ENCODE measurements around the gene ZFP1.

Gene ZFP1

GRCh38 chr16:75152635-75153034 is 4.3 kb downstream of the ZFP1 start:
- no peak for DNase-seq (ENCODE audit: low read depth, low spot score)

- DNase-seq (ENCODE audit: low read depth, low spot score), result no peak
These were observed 12.1 kb downstream of the ZFP1 start for GRCh38 chr16:75160386-75160785.

GRCh38 chr16:75169899-75170405 is 21.6 kb downstream of the ZFP1 start:
- no peak for DNase-seq (ENCODE audit: low read depth, low spot score)

GRCh38 chr16:75172578-75172977 is 24.3 kb downstream of the ZFP1 start:
- DNase-seq (ENCODE audit: low read depth, low spot score), result no peak

DNA sequence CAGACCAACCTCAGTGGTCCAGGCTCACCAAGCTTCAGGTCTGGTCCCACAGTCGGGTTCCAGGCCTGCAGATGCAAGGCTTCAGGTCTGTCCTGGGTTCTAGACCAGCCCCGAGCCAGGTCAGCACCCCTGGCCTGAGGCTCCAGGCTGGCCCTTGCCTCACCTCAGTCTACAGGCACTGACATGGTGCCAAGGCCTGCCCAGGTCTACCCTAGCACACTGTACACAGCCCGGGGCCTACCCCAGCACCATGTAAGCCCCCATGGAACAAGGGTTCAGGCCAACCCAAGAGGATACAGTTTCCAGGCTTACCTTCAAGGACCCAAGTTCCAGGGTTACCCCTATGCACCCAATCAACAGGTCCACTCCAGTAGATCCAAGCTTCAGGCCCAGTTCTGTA is 26.8 kb downstream of the ZFP1 start:
- no peak for DNase-seq (ENCODE audit: low read depth, low spot score)

DNA sequence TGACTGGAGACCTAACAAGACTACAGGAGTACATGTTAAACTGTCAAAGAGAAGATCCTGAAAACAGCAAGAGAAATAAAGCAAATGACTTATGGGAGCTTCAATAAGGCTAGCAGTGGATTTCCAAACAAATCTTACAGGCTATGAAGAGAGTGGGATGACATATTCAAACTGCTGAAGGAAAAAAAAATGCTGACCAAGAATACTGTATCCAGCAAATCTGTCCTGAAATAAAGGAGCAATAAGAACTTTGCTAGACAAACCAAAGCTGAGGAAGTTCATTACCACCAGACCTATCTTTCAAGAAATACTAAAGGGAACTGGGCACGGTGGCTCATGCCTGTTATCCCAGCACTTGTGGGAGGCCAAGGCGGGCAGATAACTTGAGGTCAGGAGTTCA is 28.6 kb downstream of the ZFP1 start:
- DNase-seq (ENCODE audit: low read depth, low spot score), result no peak

GRCh38 chr16:75179208-75179607 is 30.9 kb downstream of the ZFP1 start:
- no peak for DNase-seq (ENCODE audit: low read depth, low spot score)

- DNase-seq (ENCODE audit: low read depth, low spot score), result no peak
These were observed 33.3 kb downstream of the ZFP1 start for GRCh38 chr16:75181630-75182029.

- DNase-seq (ENCODE audit: low read depth, low spot score), result peak; percentile 71
These were observed 40.6 kb downstream of the ZFP1 start for GRCh38 chr16:75188832-75189477.

DNA sequence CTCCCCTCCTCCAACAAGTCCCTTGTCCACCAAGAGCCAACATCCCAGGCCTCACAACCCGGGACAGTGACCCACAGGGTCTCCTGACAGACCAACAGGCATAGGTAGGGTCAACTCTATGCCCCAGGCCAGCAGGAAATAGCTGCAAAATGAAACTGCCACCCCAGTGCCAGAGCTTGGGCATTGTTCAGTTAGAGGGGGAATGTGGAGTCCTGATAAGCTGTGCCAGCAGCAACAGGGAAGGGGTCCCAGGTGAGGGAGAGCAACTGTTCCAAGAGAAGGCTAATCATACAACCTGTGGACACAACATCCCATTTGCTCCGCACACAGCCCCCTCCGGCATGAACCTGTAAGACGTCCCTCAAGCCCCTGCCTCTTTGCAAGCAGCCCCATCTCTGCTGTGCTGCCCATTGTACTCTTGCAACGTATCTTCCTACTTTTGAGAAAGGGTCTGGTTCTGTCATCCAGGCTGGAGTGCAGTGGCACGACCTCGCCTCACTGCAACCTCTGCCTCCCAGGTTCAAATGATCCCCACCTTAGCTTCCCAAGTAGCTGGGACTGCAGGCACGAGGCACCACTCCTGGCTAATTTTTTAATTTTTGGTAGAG is 41.4 kb downstream of the ZFP1 start:
- DNase-seq (ENCODE audit: low read depth, low spot score), result no peak

GRCh38 chr16:75192606-75193264 is 44.4 kb downstream of the ZFP1 start:
- no peak for DNase-seq (ENCODE audit: low read depth, low spot score)

- DNase-seq (ENCODE audit: low read depth, low spot score), result no peak
These were observed 44.9 kb downstream of the ZFP1 start for GRCh38 chr16:75193265-75193650.

DNA sequence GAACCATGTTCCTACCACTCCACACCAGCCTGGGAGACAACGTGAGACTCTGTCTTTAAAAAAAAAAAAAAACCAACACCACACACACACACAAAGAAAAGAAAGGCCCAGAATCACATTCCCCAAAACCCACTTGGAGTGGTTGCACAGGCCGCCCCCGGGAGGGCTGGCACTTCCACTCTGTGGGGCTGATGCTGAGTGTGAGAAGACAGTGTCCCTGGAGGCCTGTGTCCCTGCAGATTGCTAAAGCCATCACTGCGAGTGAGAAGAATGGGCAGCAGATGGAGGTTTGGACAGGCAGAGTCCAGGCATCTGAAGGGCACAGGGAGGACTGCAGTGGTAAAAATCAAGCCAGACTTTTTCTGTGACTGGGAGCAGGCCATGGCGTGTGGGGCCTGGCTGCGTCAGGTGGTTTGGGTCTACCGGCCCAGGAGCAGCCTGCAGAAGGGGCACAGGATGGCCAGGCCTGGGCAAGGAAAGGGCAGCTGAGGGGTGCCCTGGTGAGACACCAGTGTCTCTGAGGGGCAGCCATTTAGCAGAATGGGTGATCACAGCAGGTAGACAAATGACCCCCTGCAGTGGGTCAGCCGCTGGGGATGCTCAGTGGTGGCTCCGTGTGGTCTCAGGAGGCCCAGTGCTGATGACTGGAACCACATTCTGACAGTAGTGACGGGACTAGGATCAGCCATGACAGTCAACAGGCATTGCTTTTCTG is 45.6 kb downstream of the ZFP1 start:
- DNase-seq (ENCODE audit: low read depth, low spot score), result no peak

DNA sequence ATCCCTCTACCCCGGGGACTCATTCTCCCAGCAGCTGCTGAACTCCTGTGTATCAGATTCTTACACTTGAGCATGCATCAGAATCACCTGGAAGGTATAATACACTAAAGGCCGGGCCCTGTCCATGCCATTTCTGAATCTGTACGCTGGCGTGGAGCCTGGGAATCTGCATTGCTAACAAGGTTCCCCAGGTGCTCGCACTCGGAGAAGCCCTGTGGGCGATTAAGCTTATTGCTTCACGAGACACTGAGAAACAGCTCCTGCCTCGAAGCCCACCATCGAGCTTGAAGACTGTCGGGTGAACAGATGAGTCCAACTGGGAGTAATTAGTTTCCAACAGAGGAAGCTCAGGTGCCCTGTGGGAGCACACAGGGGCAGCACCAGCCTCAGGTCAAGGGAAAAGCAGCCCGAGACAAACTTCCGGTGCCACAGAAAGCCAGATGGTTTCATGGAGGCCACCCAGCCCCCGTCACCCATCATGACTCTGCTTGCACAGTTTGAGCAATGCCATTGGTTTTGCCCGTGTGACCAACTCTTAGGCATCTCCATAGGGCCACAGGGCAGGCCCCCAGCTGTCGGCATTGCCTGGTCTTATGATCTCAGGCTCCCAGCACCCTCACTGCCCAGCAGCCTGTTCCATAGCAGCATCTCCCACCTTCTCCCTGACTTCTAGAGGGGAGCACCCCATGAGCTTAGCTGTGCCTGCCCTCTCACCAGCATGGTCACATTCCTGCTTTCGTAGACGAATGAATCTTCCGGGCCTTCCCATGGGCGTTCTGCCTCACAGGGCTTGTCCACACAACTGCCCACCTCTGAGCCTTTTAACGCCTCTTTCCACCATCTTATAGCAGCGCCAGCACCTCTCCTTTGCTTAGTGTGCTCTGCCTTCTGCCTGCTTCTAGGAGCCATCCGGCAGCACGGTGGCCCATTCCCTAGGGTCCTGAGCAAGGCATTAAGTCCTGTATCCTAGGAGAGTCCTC is 47.8 kb downstream of the ZFP1 start:
- DNase-seq (ENCODE audit: low read depth, low spot score), result no peak

- DNase-seq (ENCODE audit: low read depth, low spot score), result no peak
These were observed 48.5 kb downstream of the ZFP1 start for GRCh38 chr16:75196836-75197235.

- DNase-seq (ENCODE audit: low read depth, low spot score), result no peak
These were observed 49.3 kb downstream of the ZFP1 start for GRCh38 chr16:75197522-75198134.

DNA sequence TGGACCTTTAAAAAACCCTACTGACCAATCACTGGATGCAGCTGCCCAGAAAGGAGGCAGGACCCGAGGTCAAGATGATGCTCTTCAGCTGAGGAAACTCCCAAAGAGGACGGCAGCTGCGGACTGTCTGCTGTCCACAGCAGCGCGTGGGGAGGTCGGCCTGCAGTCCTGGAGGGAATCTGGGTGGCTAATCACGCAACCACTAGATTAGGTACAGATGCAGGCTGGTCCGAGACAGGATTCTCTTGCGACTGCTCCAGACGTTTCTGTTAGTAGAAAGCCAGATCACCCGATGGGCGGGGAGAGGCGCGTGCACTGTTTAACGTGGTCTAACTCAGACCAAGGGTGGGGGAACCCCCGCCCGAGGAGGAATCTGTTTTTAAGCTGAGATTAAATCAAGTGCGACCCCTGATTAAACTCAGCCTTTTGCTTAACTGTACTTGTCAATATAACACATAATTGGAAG is 49.8 kb downstream of the ZFP1 start:
- peak; percentile 41 for DNase-seq (ENCODE audit: low read depth, low spot score)

DNA sequence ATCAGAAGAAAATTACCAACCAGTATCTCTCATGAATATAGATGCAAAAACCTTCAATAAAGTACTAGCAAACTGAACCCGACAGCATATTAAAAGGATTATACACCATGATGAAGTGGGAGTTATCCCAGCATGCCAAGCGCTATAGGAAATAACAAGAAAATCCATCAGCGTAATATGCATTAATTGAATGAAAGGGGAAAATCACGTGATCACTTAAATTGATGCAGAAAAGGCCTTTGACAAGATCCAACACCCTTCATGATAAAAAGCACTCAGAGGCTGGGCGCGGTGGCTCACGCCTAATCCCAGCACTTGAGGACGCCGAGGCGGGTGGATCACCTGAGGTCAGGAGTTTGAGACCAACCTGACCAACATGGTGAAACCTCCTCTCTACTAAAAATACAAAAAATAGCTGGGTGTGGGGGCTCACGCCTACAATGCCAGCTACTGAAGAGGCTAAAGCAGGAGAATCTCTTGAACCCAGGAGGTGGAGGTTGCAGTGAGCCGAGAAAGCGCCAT is 53.8 kb downstream of the ZFP1 start:
- DNase-seq (ENCODE audit: low read depth, low spot score), result no peak

DNA sequence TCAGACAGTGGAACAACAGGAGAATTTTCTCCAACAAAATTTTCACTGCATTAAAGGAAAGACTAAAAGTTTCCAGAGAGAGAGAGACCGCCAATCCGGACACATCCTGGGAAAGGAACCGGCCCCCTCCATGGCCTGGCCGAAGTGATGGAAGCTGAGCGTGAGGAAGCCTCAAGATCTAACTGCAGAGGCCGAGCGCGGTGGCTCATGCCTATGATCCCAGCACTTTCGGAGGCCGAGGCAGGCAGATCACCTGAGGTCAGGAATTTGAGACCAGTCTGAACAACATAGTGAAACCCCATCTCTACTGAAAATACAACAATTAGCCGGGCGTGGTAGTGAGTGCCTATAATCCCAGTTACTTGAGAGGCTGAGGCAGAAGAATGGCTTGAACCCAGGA is 54.8 kb downstream of the ZFP1 start:
- no peak for DNase-seq (ENCODE audit: low read depth, low spot score)

- no peak for DNase-seq (ENCODE audit: low read depth, low spot score)
These were observed 55.5 kb downstream of the ZFP1 start for GRCh38 chr16:75203667-75204409.

Data from ELF-1 (cell line).